Measurements from ENCODE around the gene LRRC4B. TPM values are rescaled to one million over a fixed set of nuclear protein-coding genes. Genes with fewer than 3 reads are reported as not detected.

Gene LRRC4B
- total and polyA plus RNA-seq, 2 of the 8 experiments (the other 6 are each of a cell fraction or from before 2014, with no cell fraction given), result 13.4 to 21.2 TPM

DNA sequence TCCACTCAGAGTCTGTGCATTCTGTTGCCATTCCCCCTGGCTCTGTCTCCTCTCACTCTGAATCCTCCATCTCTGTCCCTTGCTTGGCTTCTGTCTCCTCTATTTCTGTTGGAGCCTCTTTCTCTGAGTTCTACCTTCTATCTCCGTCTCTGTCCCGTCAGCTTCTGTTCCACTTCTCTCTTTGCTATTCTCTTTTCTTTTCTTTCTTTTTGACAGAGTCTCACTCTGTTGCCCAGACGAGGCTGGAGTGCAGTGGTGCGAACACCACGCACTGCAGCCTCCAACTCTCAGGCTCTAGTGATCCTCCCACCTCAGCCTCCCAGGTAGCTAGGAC is 33.8 kb upstream of the LRRC4B start (continued):
- TF ChIP-seq, protein P1, sequence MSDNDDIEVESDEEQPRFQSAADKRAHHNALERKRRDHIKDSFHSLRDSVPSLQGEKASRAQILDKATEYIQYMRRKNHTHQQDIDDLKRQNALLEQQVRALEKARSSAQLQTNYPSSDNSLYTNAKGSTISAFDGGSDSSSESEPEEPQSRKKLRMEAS (IDR thresholded peaks at IDR 0.05), result no peak
- no peak for TF ChIP-seq RBBP5 (IDR thresholded peaks at IDR 0.05; ENCODE audit: borderline replicate concordance, low read depth, low read length)
- no peak for TF ChIP-seq MAFK (IDR thresholded peaks at IDR 0.05; ENCODE audit: low read depth, low read length)
- TF ChIP-seq GABPA (IDR thresholded peaks at IDR 0.05; ENCODE audit: borderline replicate concordance, insufficient read depth, low read length), result no peak
- no peak for TF ChIP-seq TCF12 (IDR thresholded peaks at IDR 0.05; ENCODE audit: low read depth, low read length)
- TF ChIP-seq RXRA (IDR thresholded peaks at IDR 0.05; ENCODE audit: insufficient read depth, low read depth, low read length), result no peak
- no peak for TF ChIP-seq RFX5 (IDR thresholded peaks at IDR 0.05; ENCODE audit: borderline replicate concordance, low read depth, low read length)
- TF ChIP-seq CREB1 (IDR thresholded peaks at IDR 0.05), result no peak
